ENCODE measurements around the gene SLITRK2.

The SLITRK2 gene, protein sequence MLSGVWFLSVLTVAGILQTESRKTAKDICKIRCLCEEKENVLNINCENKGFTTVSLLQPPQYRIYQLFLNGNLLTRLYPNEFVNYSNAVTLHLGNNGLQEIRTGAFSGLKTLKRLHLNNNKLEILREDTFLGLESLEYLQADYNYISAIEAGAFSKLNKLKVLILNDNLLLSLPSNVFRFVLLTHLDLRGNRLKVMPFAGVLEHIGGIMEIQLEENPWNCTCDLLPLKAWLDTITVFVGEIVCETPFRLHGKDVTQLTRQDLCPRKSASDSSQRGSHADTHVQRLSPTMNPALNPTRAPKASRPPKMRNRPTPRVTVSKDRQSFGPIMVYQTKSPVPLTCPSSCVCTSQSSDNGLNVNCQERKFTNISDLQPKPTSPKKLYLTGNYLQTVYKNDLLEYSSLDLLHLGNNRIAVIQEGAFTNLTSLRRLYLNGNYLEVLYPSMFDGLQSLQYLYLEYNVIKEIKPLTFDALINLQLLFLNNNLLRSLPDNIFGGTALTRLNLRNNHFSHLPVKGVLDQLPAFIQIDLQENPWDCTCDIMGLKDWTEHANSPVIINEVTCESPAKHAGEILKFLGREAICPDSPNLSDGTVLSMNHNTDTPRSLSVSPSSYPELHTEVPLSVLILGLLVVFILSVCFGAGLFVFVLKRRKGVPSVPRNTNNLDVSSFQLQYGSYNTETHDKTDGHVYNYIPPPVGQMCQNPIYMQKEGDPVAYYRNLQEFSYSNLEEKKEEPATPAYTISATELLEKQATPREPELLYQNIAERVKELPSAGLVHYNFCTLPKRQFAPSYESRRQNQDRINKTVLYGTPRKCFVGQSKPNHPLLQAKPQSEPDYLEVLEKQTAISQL

DNA sequence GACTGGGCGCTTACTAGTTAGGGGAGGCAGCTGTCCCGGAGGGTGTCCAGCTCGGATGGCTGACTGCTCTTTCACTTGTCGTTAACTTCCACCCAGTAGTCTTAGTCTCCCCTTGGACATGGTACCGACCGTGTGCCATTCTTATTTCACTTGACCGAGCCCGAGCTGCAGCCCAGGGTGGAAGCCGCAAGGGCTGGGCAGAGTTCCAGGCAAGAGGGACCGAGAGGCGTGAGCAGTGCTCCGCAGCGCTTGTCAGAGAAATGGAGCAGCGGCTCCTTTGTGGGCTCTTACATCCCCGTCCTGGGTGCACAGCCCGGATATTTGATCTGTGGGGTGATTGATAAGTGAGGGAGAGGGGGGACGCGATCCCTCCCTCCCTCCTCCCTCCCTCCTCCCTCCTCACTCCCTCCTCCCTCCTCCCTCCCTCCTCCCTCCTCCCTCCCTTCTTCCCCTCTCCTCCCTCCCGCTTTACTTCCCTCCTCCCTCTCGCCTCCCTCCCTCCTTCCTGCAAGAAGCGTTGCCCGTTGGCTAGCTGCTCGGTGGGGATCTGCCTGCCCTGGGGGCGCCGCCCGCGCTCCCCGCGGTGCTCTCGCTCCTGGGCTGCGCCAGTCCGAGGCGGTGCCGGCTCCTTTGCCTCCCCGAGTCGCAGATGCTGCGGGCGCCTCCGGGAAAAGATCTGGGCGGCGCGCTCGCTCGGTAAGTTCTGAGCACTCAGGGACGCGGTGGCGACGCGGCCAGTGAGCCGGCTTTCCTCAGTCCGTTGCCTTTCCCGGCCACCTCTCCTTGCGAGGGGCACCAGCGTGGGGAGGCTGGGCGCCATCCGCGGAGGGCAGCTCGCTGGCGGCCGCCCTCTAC, at the start of gene SLITRK2:
TSS of gene SLITRK2 (plus strand) at position 499 of the 855 bp plus-strand sequence. CDS start 4,597 bp downstream, outside the sequence.
- Histone ChIP-seq H3K9me3 (ENCODE audit: insufficient read depth, low read length) (no peaks in the 10 kb centered on the region), H3K27ac (ENCODE audit: low read length) (no peak within 1 kb of the TSS), H3K79me2 (ENCODE audit: low read length) (no peaks in the 10 kb centered on the region), H2AFZ (ENCODE audit: low read depth, low read length) (no peak within 1 kb of the TSS), H3K4me2 (ENCODE audit: low read length) (no peak within 1 kb of the TSS), H4K20me1 (ENCODE audit: insufficient read depth, low read length) (no peaks in the 10 kb centered on the region), H3K9ac (ENCODE audit: low read length) (no peak within 1 kb of the TSS), H3K4me1 (ENCODE audit: low read length) (no peaks in the 10 kb centered on the region), H3K4me3 (ENCODE audit: low read length) (no peak within 1 kb of the TSS), H3K27me3 (ENCODE audit: low read depth, low read length) (no peaks in the 10 kb centered on the region), H3K36me3 (replicated peaks; ENCODE audit: low read depth, low read length) (no peaks in the 10 kb centered on the region)
- no peak for TF ChIP-seq EZH2phosphoT487 (IDR thresholded peaks at IDR 0.05; ENCODE audit: low read depth)
- TF ChIP-seq, protein P1, sequence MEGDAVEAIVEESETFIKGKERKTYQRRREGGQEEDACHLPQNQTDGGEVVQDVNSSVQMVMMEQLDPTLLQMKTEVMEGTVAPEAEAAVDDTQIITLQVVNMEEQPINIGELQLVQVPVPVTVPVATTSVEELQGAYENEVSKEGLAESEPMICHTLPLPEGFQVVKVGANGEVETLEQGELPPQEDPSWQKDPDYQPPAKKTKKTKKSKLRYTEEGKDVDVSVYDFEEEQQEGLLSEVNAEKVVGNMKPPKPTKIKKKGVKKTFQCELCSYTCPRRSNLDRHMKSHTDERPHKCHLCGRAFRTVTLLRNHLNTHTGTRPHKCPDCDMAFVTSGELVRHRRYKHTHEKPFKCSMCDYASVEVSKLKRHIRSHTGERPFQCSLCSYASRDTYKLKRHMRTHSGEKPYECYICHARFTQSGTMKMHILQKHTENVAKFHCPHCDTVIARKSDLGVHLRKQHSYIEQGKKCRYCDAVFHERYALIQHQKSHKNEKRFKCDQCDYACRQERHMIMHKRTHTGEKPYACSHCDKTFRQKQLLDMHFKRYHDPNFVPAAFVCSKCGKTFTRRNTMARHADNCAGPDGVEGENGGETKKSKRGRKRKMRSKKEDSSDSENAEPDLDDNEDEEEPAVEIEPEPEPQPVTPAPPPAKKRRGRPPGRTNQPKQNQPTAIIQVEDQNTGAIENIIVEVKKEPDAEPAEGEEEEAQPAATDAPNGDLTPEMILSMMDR (IDR thresholded peaks at IDR 0.05; ENCODE audit: low read depth, low read length), result no peak

DNA sequence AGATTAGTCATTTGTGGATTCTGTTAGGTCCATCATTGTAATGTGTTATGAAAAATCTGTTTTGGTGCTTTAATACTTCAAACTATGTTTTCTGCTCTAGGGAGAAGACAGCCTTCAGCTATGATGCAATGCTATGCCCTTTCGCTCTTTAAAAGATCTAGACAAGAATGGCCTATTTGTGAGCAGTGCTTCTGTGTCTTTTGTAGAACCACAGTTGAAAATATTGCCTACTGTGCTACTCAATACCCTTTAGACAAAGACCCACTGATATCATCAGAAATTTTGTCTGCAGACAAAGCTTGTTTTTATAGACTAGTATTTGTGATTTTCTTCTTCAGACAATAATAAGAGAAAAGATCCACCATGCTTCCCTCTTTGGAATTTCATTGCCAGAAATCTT, 44.6 kb upstream of the SLITRK2 start:
- no peaks in the 10 kb centered on the region for H3K9me3 ChIP-seq (ENCODE audit: insufficient read depth, low read length)
- no peak overlapping the region for H3K4me2 ChIP-seq (ENCODE audit: low read length)
- H2AFZ ChIP-seq (ENCODE audit: low read depth, low read length), result no peak overlapping the region
- no peak overlapping the region for H3K27ac ChIP-seq (ENCODE audit: low read length)
- no peaks in the 10 kb centered on the region for H3K27me3 ChIP-seq (ENCODE audit: low read depth, low read length)
- H3K79me2 ChIP-seq (ENCODE audit: low read length), result no peaks in the 10 kb centered on the region
- no peak overlapping the region for H3K9ac ChIP-seq (ENCODE audit: low read length)
- no peaks in the 10 kb centered on the region for H3K4me1 ChIP-seq (ENCODE audit: low read length)
- H3K4me3 ChIP-seq (ENCODE audit: low read length), result no peak overlapping the region
- TF ChIP-seq EZH2phosphoT487 (IDR thresholded peaks at IDR 0.05; ENCODE audit: low read depth), result no peak
- H4K20me1 ChIP-seq (ENCODE audit: insufficient read depth, low read length), result no peaks in the 10 kb centered on the region
- H3K36me3 ChIP-seq (replicated peaks; ENCODE audit: low read depth, low read length), result no peaks in the 10 kb centered on the region

DNA sequence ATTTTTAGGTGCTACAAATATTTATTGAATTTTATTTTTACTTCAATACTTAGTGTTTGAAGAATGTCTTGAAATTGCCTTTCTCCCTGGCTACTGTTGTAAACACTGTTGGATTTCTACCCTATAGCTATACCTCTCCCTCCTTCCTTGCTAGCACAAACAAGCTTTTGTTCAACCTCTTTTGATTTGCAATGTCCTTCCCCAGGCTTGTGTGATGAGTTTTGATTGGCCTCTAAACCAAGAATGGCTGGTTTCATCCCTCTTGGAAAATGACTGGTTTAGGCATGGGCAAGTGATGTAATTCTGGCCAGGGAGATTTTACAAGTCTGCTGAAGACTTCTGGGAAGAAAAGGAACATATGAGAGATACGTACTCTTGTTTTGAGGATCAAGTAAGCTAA, 25.3 kb upstream of the SLITRK2 start:
- TF ChIP-seq, protein P1 (IDR thresholded peaks at IDR 0.05; ENCODE audit: low read depth, low read length), result no peak
- no peak for TF ChIP-seq EZH2phosphoT487 (IDR thresholded peaks at IDR 0.05; ENCODE audit: low read depth)
- H3K4me1 ChIP-seq (ENCODE audit: low read length), result no peaks in the 10 kb centered on the region
- H3K27me3 ChIP-seq (ENCODE audit: low read depth, low read length), result no peaks in the 10 kb centered on the region
- H3K36me3 ChIP-seq (replicated peaks; ENCODE audit: low read depth, low read length), result no peaks in the 10 kb centered on the region
- H3K4me2 ChIP-seq (ENCODE audit: low read length), result no peak overlapping the region
- H3K4me3 ChIP-seq (ENCODE audit: low read length), result no peak overlapping the region
- no peak overlapping the region for H2AFZ ChIP-seq (ENCODE audit: low read depth, low read length)
- H3K9ac ChIP-seq (ENCODE audit: low read length), result no peak overlapping the region
- H3K79me2 ChIP-seq (ENCODE audit: low read length), result no peaks in the 10 kb centered on the region
- H4K20me1 ChIP-seq (ENCODE audit: insufficient read depth, low read length), result no peaks in the 10 kb centered on the region
- H3K27ac ChIP-seq (ENCODE audit: low read length), result no peak overlapping the region
- H3K9me3 ChIP-seq (ENCODE audit: insufficient read depth, low read length), result no peaks in the 10 kb centered on the region

DNA sequence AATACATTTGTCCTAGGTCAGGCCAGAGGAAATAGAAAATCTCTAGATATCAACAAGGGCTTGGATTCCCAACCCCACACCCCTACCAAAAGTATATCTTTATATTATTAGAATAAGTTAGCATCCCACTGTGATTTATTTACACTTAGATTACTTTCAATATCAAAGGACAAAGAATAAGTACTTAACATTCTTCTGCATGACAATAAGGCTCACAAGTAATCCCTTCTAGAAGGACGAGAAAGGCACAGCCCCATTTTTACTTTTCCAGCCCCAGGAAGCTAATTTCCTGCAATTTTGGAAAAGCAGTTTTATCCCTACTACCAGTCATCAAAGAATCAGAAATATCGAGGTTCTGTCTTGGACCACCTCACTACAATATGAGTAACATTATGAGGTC, 14.1 kb upstream of the SLITRK2 start:
- Histone ChIP-seq H3K9me3 (ENCODE audit: insufficient read depth, low read length) (no peaks in the 10 kb centered on the region), H3K4me2 (ENCODE audit: low read length) (no peak overlapping the region), H3K27ac (ENCODE audit: low read length) (no peak overlapping the region), H3K79me2 (ENCODE audit: low read length) (no peaks in the 10 kb centered on the region), H3K4me3 (ENCODE audit: low read length) (no peak overlapping the region), H4K20me1 (ENCODE audit: insufficient read depth, low read length) (no peaks in the 10 kb centered on the region), H2AFZ (ENCODE audit: low read depth, low read length) (no peak overlapping the region), H3K4me1 (ENCODE audit: low read length) (no peaks in the 10 kb centered on the region), H3K9ac (ENCODE audit: low read length) (no peak overlapping the region), H3K27me3 (ENCODE audit: low read depth, low read length) (no peaks in the 10 kb centered on the region), H3K36me3 (replicated peaks; ENCODE audit: low read depth, low read length) (no peaks in the 10 kb centered on the region)
- TF ChIP-seq, protein P1 (IDR thresholded peaks at IDR 0.05; ENCODE audit: low read depth, low read length), result no peak
- TF ChIP-seq EZH2phosphoT487 (IDR thresholded peaks at IDR 0.05; ENCODE audit: low read depth), result no peak
